RPMI8226 (cell line): Measurements from ENCODE around the gene ZNF628.

Experiments
- DNase-seq: peaks from one replicate; pipeline ENCODE4 v3.0.0-alpha.2; 2015

The ZNF628 gene

GRCh38 chr19:55451163-55451964 is 25.1 kb upstream of the ZNF628 start:
- no peak for DNase-seq

DNA sequence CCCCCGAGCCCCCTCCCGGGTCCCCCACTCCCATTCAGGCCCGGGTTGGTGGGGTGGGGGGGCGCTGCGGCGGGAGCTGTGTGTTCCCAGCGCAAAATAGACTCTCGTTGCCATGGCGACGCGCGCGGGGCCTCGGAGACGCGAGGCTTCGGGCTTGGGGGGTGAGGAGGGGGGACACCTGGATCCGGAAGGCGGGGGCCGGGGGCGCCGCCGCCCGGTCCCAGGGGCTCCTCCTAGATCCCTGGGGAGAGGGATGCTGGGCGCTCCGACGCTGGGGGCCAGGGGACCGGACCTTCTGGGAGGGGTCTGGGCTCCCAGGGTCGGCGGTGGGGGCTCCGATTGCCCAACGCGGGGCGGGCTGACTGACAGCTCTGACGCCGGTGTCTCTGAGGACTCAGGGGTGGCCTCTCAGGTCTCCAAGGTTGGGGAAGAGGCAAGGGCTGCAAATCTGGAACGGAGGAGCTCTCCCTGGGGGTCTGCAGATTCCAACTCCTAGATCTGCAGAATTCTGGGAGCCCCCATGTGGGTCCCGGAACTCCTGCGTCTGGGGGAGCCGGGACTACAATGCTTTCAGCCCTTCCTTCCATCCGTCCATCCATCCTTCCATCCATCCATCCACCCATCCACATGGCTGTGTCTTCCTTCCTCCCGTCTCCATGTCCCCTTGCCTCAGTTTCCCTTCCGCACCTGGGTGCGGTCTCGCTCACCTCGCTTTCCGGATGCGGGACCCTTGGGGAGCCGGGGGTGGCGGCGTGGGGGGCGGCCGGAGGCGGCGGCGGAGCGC is 24.3 kb upstream of the ZNF628 start:
- DNase-seq, result no peak

- peak; percentile 48 for DNase-seq
These were observed 23.6 kb upstream of the ZNF628 start for GRCh38 chr19:55452749-55453346.

DNA sequence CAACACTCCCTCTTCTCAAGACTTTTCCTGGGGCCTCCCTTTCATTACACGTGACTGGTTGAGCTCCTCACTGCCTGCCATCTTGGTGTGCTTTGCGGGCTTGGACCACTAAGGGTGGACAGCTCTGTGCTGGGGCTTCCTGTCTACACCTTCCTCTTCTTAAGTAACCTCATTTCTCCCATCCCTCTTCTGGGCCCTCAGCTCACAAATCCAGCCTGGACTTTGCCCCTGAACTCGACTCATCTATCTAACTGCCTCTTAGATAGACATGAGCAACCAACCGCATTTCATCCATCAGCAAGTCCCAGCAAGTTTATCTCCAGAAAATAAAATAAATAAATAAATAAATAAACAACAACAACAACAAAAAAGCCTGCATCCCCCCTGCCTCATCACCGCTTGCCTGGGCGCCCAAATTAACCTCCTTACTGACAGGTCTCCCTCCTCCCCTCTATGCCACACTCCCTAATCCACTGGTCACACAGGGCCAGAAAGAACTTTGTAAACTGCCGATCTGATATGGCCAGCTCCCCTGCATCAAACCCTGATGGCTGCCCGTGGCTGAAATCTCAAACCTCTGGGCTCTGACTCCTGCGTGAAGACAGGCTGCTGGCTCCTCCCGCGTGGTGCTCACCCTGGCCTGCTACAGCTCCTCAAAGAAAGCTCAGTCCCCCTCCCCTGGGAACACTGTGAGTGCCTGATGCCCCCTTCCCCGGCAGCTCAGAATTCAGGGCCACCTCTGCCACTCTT is 22.7 kb upstream of the ZNF628 start:
- no peak for DNase-seq

DNA sequence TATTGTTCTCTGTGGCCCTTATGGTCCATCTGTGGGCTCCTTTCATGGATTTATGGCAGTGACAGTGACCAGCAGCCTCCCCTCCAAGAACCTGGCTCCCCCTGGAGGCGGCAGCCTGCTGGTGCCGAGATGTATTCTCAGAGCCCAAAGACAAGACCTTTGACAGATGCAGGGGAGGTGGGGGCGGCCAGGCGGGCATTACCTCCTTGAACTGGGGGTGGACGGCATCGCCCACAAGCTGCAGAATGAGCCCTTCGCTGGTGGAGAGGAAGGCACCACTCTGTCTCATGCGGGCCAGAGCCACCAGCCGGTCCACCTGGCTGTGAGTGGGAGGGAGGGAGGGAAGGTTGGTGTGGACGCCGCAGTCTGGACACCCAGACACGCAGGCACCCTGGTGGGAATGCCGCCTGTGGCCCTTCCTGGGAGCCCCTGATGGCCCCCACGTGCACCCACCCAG is 21.6 kb upstream of the ZNF628 start:
- DNase-seq, result peak; percentile 70

DNA sequence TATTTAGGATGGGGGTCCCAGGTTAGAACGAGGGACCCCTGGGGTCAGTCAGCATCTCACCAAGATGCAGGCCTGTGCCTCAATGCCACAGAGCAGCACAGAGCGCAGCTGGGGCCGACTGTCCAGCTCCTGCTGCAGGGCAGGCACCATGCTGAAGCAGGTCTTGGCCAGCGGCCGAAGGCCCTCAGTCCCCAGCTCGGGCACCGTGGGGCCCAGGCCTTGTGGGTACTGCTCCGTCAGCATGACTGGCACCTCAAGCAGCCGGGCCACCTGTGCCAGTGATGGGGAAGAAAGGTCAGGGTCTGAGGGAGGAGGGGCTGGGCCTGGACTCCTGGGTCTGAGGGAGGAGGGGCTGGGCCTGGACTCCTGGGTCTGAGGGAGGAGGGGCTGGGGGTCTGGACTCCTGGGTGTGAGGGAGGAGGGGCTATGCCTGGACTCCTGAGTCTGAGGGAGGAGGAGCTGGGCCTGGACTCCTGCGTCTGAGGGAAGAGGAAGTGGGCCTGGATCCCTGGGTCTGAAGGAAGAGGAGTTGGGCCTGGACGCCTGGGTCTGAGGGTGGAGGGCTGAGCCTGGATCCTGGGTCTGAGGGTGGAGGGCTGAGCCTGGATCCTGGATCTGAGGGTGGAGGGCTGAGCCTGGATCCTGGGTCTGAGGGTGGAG is 20.7 kb upstream of the ZNF628 start:
- DNase-seq, result no peak

- no peak for DNase-seq
These were observed 20.1 kb upstream of the ZNF628 start for GRCh38 chr19:55456347-55456746.

GRCh38 chr19:55457683-55458457 is 18.5 kb upstream of the ZNF628 start:
- no peak for DNase-seq

- no peak for DNase-seq
These were observed 16.9 kb upstream of the ZNF628 start for GRCh38 chr19:55459551-55459949.

DNA sequence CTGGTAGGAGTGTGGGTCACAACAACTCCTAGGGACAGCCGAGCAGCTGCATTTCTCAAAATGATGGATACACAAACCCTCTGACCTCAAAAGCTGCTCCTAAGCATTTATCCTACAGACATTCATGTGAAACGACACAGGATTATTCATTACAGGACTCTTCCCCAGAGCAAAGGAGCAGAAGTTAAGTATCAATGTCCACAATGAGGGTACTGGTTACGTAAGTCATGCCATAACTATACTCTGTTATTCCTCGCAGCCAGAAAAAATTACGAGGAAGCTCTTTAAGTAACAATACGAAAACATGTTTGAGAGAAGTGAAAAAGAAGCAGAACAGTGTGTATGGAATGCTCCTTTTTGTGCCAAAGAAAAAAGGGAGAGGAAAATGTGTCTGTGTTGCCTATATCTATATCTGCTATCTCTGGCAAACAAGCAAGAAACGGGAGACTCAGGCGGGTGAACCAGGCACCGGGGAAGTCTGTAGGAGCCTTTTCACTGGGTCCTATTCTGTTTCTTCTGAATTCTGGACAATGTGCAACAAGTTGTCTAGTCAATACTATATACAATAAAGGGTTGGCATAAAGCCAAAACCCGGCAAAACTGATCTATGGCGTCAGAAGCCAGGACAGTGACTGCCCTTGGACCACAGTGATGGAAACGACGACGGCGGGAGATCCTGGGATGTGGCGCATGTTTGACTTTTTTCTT is 16.3 kb upstream of the ZNF628 start:
- DNase-seq, result no peak

GRCh38 chr19:55460670-55461258 is 15.7 kb upstream of the ZNF628 start:
- peak; percentile 69 for DNase-seq

DNA sequence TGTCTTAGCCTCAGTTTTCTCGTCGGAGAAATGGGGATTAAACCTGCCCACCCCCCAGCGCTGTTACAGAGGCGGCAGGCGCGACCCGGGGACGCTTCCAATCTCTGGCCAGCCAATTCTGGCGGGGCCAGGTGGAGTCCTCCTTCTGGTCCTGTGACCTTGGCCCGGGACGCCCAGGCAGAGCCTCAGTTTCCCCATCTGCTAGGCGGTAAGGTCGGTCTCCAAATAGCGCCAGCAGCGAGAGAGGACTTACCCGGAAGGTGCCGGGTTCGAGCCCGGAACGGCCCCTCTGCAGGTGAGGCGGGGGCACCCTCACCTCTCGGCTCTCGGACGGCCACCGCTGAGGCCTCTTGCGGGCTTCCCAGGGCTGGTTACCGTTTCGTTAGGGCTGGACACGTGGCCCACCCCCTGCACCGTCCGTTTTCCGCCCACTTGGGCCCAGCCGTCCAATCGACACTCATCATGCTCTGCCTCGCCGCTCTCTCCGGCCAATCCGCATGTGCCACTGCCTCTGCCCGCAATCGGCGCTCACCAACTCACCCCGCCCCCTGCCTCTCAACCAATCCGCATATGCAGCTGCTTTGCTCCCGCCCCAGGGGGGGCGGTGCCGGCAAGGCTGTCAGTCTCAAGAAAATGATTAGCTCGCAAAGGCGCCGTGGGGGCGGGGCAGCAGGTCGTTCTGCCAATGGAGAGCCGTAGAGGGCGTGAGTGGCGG is 15.0 kb upstream of the ZNF628 start, which contains the start of gene ISOC2:
ISOC2 (minus strand) TSS at position 384 of the 715 bp plus-strand sequence. CDS start 5,156 bp downstream, outside the sequence.
- peak; percentile 100 for DNase-seq

DNA sequence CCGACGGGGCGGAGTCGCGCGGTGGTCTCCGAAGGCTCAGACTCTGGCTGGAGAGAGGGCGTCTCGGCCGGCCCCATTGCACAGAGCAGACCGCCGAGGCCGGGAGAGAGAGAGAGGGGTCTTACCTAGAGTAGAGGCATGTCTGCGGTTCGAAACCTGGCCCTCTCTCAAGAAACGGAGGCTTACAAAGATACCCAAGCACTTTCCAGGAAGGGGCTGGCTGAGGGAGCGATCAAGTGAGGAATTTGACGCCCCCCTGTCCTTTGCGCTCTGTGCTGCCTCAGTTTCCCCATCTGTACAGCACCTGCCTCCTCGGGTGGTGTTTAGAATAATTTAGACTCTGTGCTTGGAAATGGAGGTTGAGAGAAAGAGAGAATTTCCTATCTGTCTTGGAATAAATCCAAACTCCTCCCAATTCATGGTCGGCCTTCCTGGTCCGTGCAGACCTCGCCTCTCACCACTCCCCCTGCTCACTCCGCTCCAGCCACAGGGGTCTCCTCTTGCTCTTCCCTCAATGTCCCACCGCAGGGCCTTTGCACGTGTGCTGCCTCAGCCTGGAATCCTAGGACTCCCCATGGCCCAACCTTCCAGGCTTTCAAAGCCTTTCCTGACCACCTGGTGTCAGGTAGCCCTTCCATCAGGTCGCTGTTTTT is 14.3 kb upstream of the ZNF628 start:
- peak; percentile 56 for DNase-seq

DNA sequence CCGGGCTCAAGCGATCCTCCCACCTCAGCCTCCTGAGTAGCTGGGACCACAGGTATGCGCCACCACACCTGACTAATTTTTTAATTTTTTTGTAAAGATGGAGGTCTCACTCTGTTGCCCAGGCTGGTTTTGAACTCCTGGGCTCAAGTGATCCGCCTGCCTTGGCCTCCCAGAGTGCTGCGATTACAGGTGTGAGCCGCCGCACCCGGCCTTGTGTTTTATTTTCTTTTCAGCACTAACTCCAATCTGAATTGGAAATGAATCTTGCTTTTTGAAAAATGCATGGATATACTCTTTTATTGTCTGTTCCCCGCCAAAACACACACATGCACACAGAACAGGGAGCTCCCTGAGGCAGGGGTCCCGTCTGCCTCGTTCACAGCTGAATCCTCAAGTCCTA is 13.7 kb upstream of the ZNF628 start:
- DNase-seq, result no peak

DNA sequence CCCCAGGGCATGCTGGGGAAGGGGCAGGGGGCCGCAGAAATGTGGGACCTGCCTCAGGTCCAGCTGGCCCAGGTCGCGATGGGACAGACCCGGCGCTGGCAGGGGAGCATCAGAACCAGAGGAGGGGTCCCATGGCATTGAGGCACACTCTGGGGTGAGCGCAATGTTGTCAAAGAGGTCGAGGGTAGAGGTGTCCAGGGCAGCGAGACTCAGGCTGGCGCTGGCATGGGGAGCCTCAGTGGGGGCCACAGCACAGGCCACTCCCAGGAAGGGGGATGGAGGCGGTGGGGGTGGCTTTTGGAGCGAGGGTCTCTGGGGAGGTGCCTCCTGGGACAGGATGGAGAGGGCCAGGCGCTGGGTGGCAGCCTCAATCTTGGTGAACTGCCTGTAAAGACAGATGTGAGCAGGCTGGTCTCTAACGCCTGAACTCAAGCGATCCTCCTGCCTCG is 12.8 kb upstream of the ZNF628 start:
- DNase-seq, result no peak

DNA sequence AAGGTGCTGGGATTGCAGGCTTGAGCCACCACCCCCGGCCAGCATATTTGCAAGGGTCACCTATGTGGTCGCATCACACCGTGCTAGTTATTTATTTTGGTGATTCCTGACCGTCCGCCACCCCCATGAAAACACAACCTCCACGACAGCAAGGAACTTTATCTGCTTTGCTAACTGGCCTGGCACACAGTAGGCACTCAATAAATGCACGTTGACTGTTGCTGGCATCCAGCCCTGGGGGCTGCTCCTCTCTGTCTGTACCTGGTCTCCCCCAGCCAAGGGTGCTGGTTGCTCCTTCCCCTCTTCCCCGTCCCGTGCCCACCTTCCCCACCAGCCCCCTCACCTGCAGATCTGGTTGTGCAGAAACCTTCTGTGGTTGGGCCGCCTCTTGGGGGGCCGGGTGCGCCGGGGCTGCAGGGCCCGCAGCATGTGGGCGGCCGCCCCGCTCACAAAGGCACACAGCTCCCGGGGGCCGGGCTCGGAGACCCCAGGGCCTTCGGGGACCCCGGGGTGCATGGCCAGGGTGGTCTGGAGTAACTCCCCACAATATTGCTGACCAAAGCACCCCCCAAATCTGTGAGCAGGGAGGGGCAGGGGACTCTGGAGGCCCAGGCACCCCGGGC is 12.3 kb upstream of the ZNF628 start:
- DNase-seq, result no peak

DNA sequence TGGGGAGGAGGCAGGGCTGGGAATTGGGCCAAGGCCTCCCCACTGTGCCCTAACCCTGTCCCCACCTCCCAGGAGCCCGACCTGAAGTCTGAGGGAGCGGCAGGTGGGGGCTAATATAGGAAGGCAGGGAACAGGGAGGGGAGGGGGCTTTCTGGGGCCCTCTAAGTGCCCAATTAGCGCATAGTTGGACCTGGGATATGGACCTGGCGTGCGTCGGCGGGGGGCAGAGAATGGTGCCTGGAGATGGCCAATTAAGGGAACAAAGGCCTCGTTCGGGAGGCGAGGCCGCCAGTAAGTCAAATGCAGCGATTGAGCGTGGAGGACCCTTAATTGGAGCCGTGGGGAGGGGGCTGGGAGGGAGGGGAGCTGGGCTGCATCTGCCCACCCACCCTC is 11.8 kb upstream of the ZNF628 start, which contains the start of gene C19orf85:
C19orf85 (minus strand) TSS at position 90 of the 393 bp plus-strand sequence. CDS start 197 bp downstream, outside the sequence.
- no peak for DNase-seq
